CD14-positive monocyte (primary cell): ENCODE measurements around the gene FBXO22. TPM values are rescaled to one million over a fixed set of nuclear protein-coding genes. Genes with fewer than 3 reads are reported as not detected.

Experiments
- DNase-seq, 3 donors: peaks; one replicate each; pipeline ENCODE4 v3.0.0-alpha.2; 2011 to 2022
- H2AFZ ChIP-seq: 2 replicates; pipeline ENCODE4 v1.6.0; 2012; ENCODE audit warnings: mild to moderate bottlenecking, low read depth, low read length, inconsistent platforms; ENCODE audit not compliant: insufficient read depth, poor library complexity, severe bottlenecking
- H3K27ac ChIP-seq, 2 donors: 1 replicate in 1 of 2; 2 replicates in 1 of 2; pipeline ENCODE4 v1.5.1; 2012 to 2013; ENCODE audit warnings: low read length in 2 of 2, control low read depth in 1 of 2, inconsistent platforms in 1 of 2, low read depth in 1 of 2, mild to moderate bottlenecking in 1 of 2
- H3K27me3 ChIP-seq, 2 donors: one replicate each; pipeline versions ENCODE4 v1.6.0 to v1.6.1; 2011 to 2013; ENCODE audit warnings: low read length in 2 of 2; ENCODE audit not compliant: control insufficient read depth in 2 of 2, insufficient read depth in 2 of 2
- H3K36me3 ChIP-seq, 2 donors: replicated peaks in 1 of 2; 1 replicate in 1 of 2; 2 replicates in 1 of 2; pipeline versions ENCODE4 v1.5.1 to v1.6.1; 2012 to 2013; ENCODE audit warnings: low read length in 2 of 2, control low read depth in 1 of 2, inconsistent platforms in 1 of 2, mild to moderate bottlenecking in 1 of 2; ENCODE audit not compliant: insufficient read depth in 2 of 2, control insufficient read depth in 1 of 2
- H3K4me1 ChIP-seq, 2 donors: 1 replicate in 1 of 2; 2 replicates in 1 of 2; pipeline versions ENCODE4 v1.5.1 to v1.6.1; 2012 to 2013; ENCODE audit warnings: low read length in 2 of 2, control low read depth in 1 of 2, inconsistent platforms in 1 of 2, mild to moderate bottlenecking in 1 of 2, moderate library complexity in 1 of 2; ENCODE audit not compliant: insufficient read depth in 2 of 2, control insufficient read depth in 1 of 2
- H3K4me2 ChIP-seq: replicated peaks from 2 replicates; pipeline ENCODE3; 2012; ENCODE audit warnings: low read length, moderate library complexity, mild to moderate bottlenecking; ENCODE audit not compliant: poor library complexity, severe bottlenecking; ENCODE audit errors: extremely low read depth
- H3K4me3 ChIP-seq, 3 experiments: fragments of 200-600 bp in 1 of 3; sonication (generic) in 1 of 3; replicated peaks in 1 of 3; 1 replicate in 2 of 3; 2 replicates in 1 of 3; pipeline ENCODE4 v1.5.1; 2011 to 2013; ENCODE audit warnings: low read length in 3 of 3, mild to moderate bottlenecking in 3 of 3, control low read depth in 2 of 3, low read depth in 2 of 3, inconsistent platforms in 1 of 3, moderate library complexity in 1 of 3
- H3K79me2 ChIP-seq: 2 replicates; pipeline ENCODE4 v1.6.0; 2012; ENCODE audit warnings: mild to moderate bottlenecking, control low read depth, inconsistent platforms, low read length, moderate library complexity; ENCODE audit not compliant: insufficient read depth
- H3K9ac ChIP-seq: 2 replicates; pipeline ENCODE4 v1.6.0; 2017; ENCODE audit warnings: low read length, mild to moderate bottlenecking; ENCODE audit not compliant: insufficient read depth, poor library complexity, severe bottlenecking
- H3K9me3 ChIP-seq, 2 donors: replicated peaks in 1 of 2; 1 replicate in 1 of 2; 2 replicates in 1 of 2; pipeline versions ENCODE4 v1.5.1 to v1.6.1; 2012 to 2013; ENCODE audit warnings: low read length in 2 of 2, control low read depth in 1 of 2; ENCODE audit not compliant: control insufficient read depth in 1 of 2, insufficient read depth in 1 of 2
- H4K20me1 ChIP-seq: 2 replicates; pipeline ENCODE4 v1.6.0; 2012; ENCODE audit warnings: mild to moderate bottlenecking, low read length, control low read depth, moderate library complexity; ENCODE audit not compliant: insufficient read depth
- H3K27ac Mint-ChIP-seq, 7 donors: one replicate each; pipeline ENCODE4 v1.8.0; 2020; ENCODE audit warnings: mild to moderate bottlenecking in 7 of 7, mixed read lengths in 7 of 7, moderate library complexity in 6 of 7, inconsistent platforms in 2 of 7
- H3K27me3 Mint-ChIP-seq, 3 donors: one replicate each; pipeline ENCODE4 v1.8.0; 2021 to 2022; ENCODE audit warnings: low read depth in 3 of 3, mild to moderate bottlenecking in 3 of 3, mixed read lengths in 3 of 3, moderate library complexity in 3 of 3, inconsistent platforms in 1 of 3
- H3K36me3 Mint-ChIP-seq, 2 donors: one replicate each; pipeline ENCODE4 v1.8.0; 2020; ENCODE audit warnings: mixed read lengths in 2 of 2, inconsistent platforms in 1 of 2, mild to moderate bottlenecking in 1 of 2
- H3K4me1 Mint-ChIP-seq: one replicate; pipeline ENCODE4 v1.8.0; 2020; ENCODE audit warnings: mild to moderate bottlenecking, mixed read lengths
- H3K4me3 Mint-ChIP-seq, 2 donors: one replicate each; pipeline ENCODE4 v1.8.0; 2020; ENCODE audit warnings: mild to moderate bottlenecking in 2 of 2, mixed read lengths in 2 of 2, moderate library complexity in 1 of 2
- H3K9me3 Mint-ChIP-seq, 7 donors: one replicate each; pipeline ENCODE4 v1.8.0; 2020 to 2022; ENCODE audit warnings: mixed read lengths in 7 of 7, mild to moderate bottlenecking in 6 of 7, moderate library complexity in 6 of 7, inconsistent platforms in 2 of 7
- CTCF ChIP-seq: fragments of 200-600 bp; IDR thresholded peaks from one replicate; pipeline ENCODE4 v1.8.0; 2022; ENCODE audit warnings: antibody characterized with exemption, mild to moderate bottlenecking
- WGBS: methylation state at CpG from one replicate; pipeline ENCODE4 v1.1.5; 2013; ENCODE audit warnings: missing lambda C conversion rate; ENCODE audit not compliant: insufficient coverage; 5-methylcytosine and 5-hydroxymethylcytosine counted together
- intact Hi-C, 2 donors: fragments of 100-400 bp; cut with micrococcal nuclease; formaldehyde crosslinking; loops; one replicate each; pipeline versions ENCODE4 v1.15.0 to v1.15.1; 2023
- polyA plus RNA-seq, 3 donors: library from polyadenylated mRNA; depleted of rRNA in 1 of 3; unstranded in 2 of 3; stranded (reverse) in 1 of 3; fragments of 300-500 nt in 2 of 3; fragments of >200 nt in 1 of 3; fragmentation: Illumina TruSeq in 2 of 3; gene quantifications; 1 replicate in 2 of 3; 2 replicates in 1 of 3; pipeline ENCODE4 v1.2.3, GENCODE V29; 2012 to 2021

The FBXO22 gene
- polyA plus RNA-seq, 3 donors = 4.2 to 12.8 (median 12.3) TPM

GRCh38 chr15:75952525-75952924 is 48.8 kb downstream of the FBXO22 start:
- Histone ChIP-seq H3K36me3 (no peaks in the 10 kb centered on the region), H2AFZ (no peak overlapping the region), H3K27ac (no peak overlapping the region), H3K27me3 (no peaks in the 10 kb centered on the region), H3K9me3 (no peaks in the 10 kb centered on the region), H3K9ac (no peak overlapping the region), H3K4me2 (no peak overlapping the region), H3K4me3 (no peak overlapping the region), H3K4me1 (peaks cover 0 to 10% of the 10 kb centered on the region in 2 donors), H4K20me1 (no peaks in the 10 kb centered on the region), H3K79me2 (no peaks in the 10 kb centered on the region)
- H3K27ac Mint-ChIP-seq = peak overlapping the region in 2 of 7 donors; percentile 44 to 63
- intact Hi-C loops = no loop called here
- peaks cover 0 to 6% of the 10 kb centered on the region in 2 donors for H3K36me3 Mint-ChIP-seq
- DNase-seq = peak; percentile 7 to 40 (median 13)
- no peak overlapping the region for H3K4me3 Mint-ChIP-seq
- no peaks in the 10 kb centered on the region for H3K27me3 Mint-ChIP-seq
- H3K4me1 Mint-ChIP-seq = peaks cover 19% of the 10 kb centered on the region
- no peak for TF ChIP-seq CTCF
- no CpG with 5 or more reads among the region's 4 CpGs for WGBS
- H3K9me3 Mint-ChIP-seq = no peaks in the 10 kb centered on the region

- Mint-ChIP-seq H3K36me3 (peaks cover 0 to 10% of the 10 kb centered on the region in 2 donors), H3K9me3 (no peaks in the 10 kb centered on the region), H3K27me3 (no peaks in the 10 kb centered on the region), H3K4me3 (no peak overlapping the region), H3K4me1 (peaks cover 17% of the 10 kb centered on the region), H3K27ac (no peak overlapping the region)
- Histone ChIP-seq H3K4me2 (no peak overlapping the region), H3K27me3 (no peaks in the 10 kb centered on the region), H3K27ac (no peak overlapping the region), H3K9ac (no peak overlapping the region), H4K20me1 (no peaks in the 10 kb centered on the region), H3K36me3 (no peaks in the 10 kb centered on the region), H2AFZ (no peak overlapping the region), H3K79me2 (no peaks in the 10 kb centered on the region), H3K9me3 (no peaks in the 10 kb centered on the region), H3K4me3 (no peak overlapping the region), H3K4me1 (peaks cover 0 to 10% of the 10 kb centered on the region in 2 donors)
- WGBS = 100% methylated on average over 1 of the region's 1 CpG
- TF ChIP-seq CTCF = no peak
- DNase-seq = no peak
- intact Hi-C loops = no loop called here
Measured at GRCh38 chr15:75955720-75956119, 52.0 kb downstream of the FBXO22 start.
